HepG2 (cell line): ENCODE data around the gene CAPN12. TPM values are rescaled to one million over a fixed set of nuclear protein-coding genes. Genes with fewer than 3 reads are reported as not detected.
"Not testable (repeated sequence)": the region's sequence is repeated elsewhere in the genome, so short reads cannot be mapped to it uniquely, and the experiment has no call there.

Experiments
- ATAC-seq: fragments of 200-7000 bp; cut with Tn5 transposase; 3 replicates; pipeline ENCODE4 v1.9.1; 2020; ENCODE audit warnings: mild to moderate bottlenecking, moderate library complexity
- BruUV-seq: library from RNA; stranded (reverse); fragments of 400-500 nt; replicated peaks from 2 replicates; lab custom pipeline; 2021; lab: Mats Ljungman, UMichigan
- CTCF ChIA-PET: fragments of 300-600 bp; formaldehyde crosslinking; extraction: SDS; loops from one replicate; lab custom pipeline; 2021; ENCODE audit warnings: low total read pairs, inconsistent platforms, low intra/inter-chr PET ratio; lab: Yijun Ruan, JAX
- POLR2A ChIA-PET: fragments of 350-600 bp; sonication (Branson Sonifier 250); formaldehyde crosslinking; loops from one replicate; lab custom pipeline; 2020; ENCODE audit warnings: antibody characterized with exemption, inconsistent platforms; lab: Yijun Ruan, JAX
- DNase-seq: peaks from one replicate; pipeline ENCODE4 v3.0.0-alpha.2; 2015; ENCODE audit warnings: low spot score
- FAIRE-seq: peaks from 3 replicates; lab custom pipeline; 2011; peaks lifted over from hg19 to GRCh38; lab: Jason Lieb, UNC
- H2AFZ ChIP-seq: one replicate; pipeline ENCODE4 v1.6.1; 2011; ENCODE audit warnings: low read length, inconsistent platforms
- H3K27ac ChIP-seq: fragments of 300-600 bp; 3 replicates; pipeline ENCODE4 v1.8.0; 2011; ENCODE audit warnings: mixed run types, mild to moderate bottlenecking, mixed read lengths, low read length, inconsistent platforms; ENCODE audit not compliant: insufficient read depth; ENCODE audit errors: extremely low read length
- H3K27me3 ChIP-seq, 2 experiments: fragments of 200-600 bp in 1 of 2; 2 replicates in 1 of 2; 3 replicates in 1 of 2; pipeline versions ENCODE4 v1.6.0 to v1.8.0; 2011; ENCODE audit warnings: low read length in 2 of 2, mild to moderate bottlenecking in 2 of 2, moderate library complexity in 2 of 2, inconsistent platforms in 1 of 2; ENCODE audit not compliant: insufficient read depth in 2 of 2, control insufficient read depth in 1 of 2
- H3K36me3 ChIP-seq, 2 experiments: fragments of 200-600 bp in 1 of 2; replicated peaks in 1 of 2; 2 replicates in 1 of 2; 3 replicates in 1 of 2; pipeline versions ENCODE4 v1.5.1 to v1.8.0; 2011; ENCODE audit warnings: low read length in 2 of 2, inconsistent platforms in 1 of 2; ENCODE audit not compliant: insufficient read depth in 2 of 2, control insufficient read depth in 1 of 2
- H3K4me1 ChIP-seq: 2 replicates; pipeline ENCODE4 v1.5.1; 2012; ENCODE audit warnings: low read length, inconsistent platforms; ENCODE audit not compliant: insufficient read depth
- H3K4me2 ChIP-seq: 2 replicates; pipeline ENCODE4 v1.6.0; 2011; ENCODE audit warnings: low read depth, low read length, inconsistent platforms
- H3K4me3 ChIP-seq, 3 experiments: fragments of 200-600 bp in 1 of 3; sonication (generic), shearing (Covaris generic) in 1 of 3; replicated peaks in 1 of 3; 2 replicates each; pipeline ENCODE4 v1.5.1; 2011 to 2016; ENCODE audit warnings: low read length in 3 of 3, inconsistent platforms in 2 of 3, low read depth in 2 of 3, mild to moderate bottlenecking in 2 of 3, control low read depth in 1 of 3, mixed read lengths in 1 of 3; ENCODE audit not compliant: insufficient read depth in 1 of 3
- H3K79me2 ChIP-seq: one replicate; pipeline ENCODE4 v1.6.1; 2011; ENCODE audit warnings: low read length, inconsistent platforms; ENCODE audit not compliant: insufficient read depth
- H3K9ac ChIP-seq: 2 replicates; pipeline ENCODE4 v1.6.0; 2011; ENCODE audit warnings: mild to moderate bottlenecking, low read depth, low read length, inconsistent platforms; ENCODE audit not compliant: insufficient read depth
- H3K9me3 ChIP-seq: 2 replicates; pipeline ENCODE4 v1.5.1; 2012; ENCODE audit warnings: mild to moderate bottlenecking, low read length
- H4K20me1 ChIP-seq: 2 replicates; pipeline ENCODE4 v1.6.0; 2011; ENCODE audit warnings: inconsistent platforms, mild to moderate bottlenecking, low read length, moderate library complexity; ENCODE audit not compliant: insufficient read depth
- ZBTB38 ChIP-seq: sonication (generic); formaldehyde crosslinking; IDR thresholded peaks from 2 replicates; pipeline ENCODE4 v1.5.1; 2020; ENCODE audit warnings: mild to moderate bottlenecking, missing genetic modification reagents
- ZFX ChIP-seq: sonication (generic); formaldehyde crosslinking; IDR thresholded peaks from 2 replicates; pipeline ENCODE4 v1.4.0; 2020; ENCODE audit warnings: mild to moderate bottlenecking, low read depth, missing genetic modification reagents, moderate library complexity
- ZMYM3 ChIP-seq: sonication (generic); formaldehyde crosslinking; IDR thresholded peaks from 2 replicates; pipeline ENCODE4 v1.5.1; 2020; ENCODE audit warnings: mild to moderate bottlenecking, missing genetic modification reagents
- ZNF18 ChIP-seq: sonication (generic); formaldehyde crosslinking; IDR thresholded peaks from 2 replicates; pipeline ENCODE4 v1.8.0; 2022; ENCODE audit warnings: mild to moderate bottlenecking, missing genetic modification reagents; ENCODE audit not compliant: insufficient replicate concordance
- ZNF460 ChIP-seq: sonication (generic); formaldehyde crosslinking; IDR thresholded peaks from 2 replicates; pipeline ENCODE4 v1.5.1; 2020; ENCODE audit warnings: missing genetic modification reagents, mild to moderate bottlenecking, borderline replicate concordance
- ZNF687 ChIP-seq: sonication (generic); formaldehyde crosslinking; IDR thresholded peaks from 2 replicates; pipeline ENCODE4 v1.5.1; 2020; ENCODE audit warnings: mild to moderate bottlenecking, missing genetic modification reagents, moderate library complexity
- ZNF770 ChIP-seq: sonication (generic); formaldehyde crosslinking; IDR thresholded peaks from 2 replicates; pipeline ENCODE4 v1.5.0; 2020; ENCODE audit warnings: mild to moderate bottlenecking, missing genetic modification reagents
- WGBS: methylation state at CpG from one replicate; pipeline ENCODE4 v1.1.6; 2017; ENCODE audit warnings: low lambda C conversion rate; 5-methylcytosine and 5-hydroxymethylcytosine counted together
- in situ Hi-C: cut with HindIII; loops from 2 replicates; pipeline ENCODE4 v1.10.0; 2017; ENCODE audit warnings: low pct_unique_long_range_greater_than_20kb; ENCODE audit not compliant: extremely low pct_ligation_motif_present
- intact Hi-C: fragments of 100-400 bp; cut with micrococcal nuclease; formaldehyde crosslinking; loops from one replicate; pipeline ENCODE4 v1.10.0; 2022; ENCODE audit not compliant: unreplicated experiment
- polyA plus RNA-seq, 8 experiments: library from polyadenylated mRNA; depleted of rRNA in 3 of 8; stranded (reverse) in 7 of 8; unstranded in 1 of 8; fragments of >200 nt; fragmentation: Illumina TruSeq in 4 of 8; extraction: Trizol in 4 of 8; gene quantifications; 2 replicates each; pipeline versions ENCODE4 v1.2.1 to v1.2.3, GENCODE V29; 2011 to 2016; ENCODE audit warnings: low read depth in 4 of 8, missing spikeins in 1 of 8, mixed read lengths in 1 of 8; ENCODE audit not compliant: insufficient read depth in 1 of 8
- total RNA-seq, 5 experiments: library from RNA; depleted of rRNA; stranded (reverse); fragments of >200 nt; fragmentation: Illumina TruSeq; extraction: Trizol; gene quantifications; 2 replicates each; pipeline ENCODE4 v1.2.3, GENCODE V29; 2016; ENCODE audit warnings: low read depth in 1 of 5

CAPN12 gene
- total and polyA plus RNA-seq, 2 of the 13 experiments (the other 11 are each of a cell fraction or from before 2014, with no cell fraction given) = 1.6 to 13.6 TPM

GRCh38 chr19:38761884-38762389 lies 17.7 kb upstream of the CAPN12 start:
- ATAC-seq, in situ Hi-C loops, BruUV-seq, FAIRE-seq, H4K20me1 ChIP-seq, intact Hi-C loops, H2AFZ ChIP-seq, DNase-seq, H3K27me3 ChIP-seq, CTCF ChIA-PET, H3K9me3 ChIP-seq, H3K36me3 ChIP-seq: not testable (repeated sequence)
- POLR2A ChIA-PET = interaction anchor here (1.0 to 4.0 kb wide), 2 partner anchors 13 to 70 kb away, joined by 3 to 16 read pairs; partner anchors contain the start of gene ECH1
- Histone ChIP-seq H3K79me2 (peaks cover 15% of the 10 kb centered on the region), H3K4me1 (peaks cover 66% of the 10 kb centered on the region), H3K9ac (peak overlapping the region; percentile 64), H3K4me2 (peak overlapping the region; percentile 84)
- WGBS = 90% methylated on average over 9 of the region's 9 CpGs
- TF ChIP-seq ZFX (CRISPR knock-in tag) = peak; percentile 42
- peak; percentile 55 for TF ChIP-seq ZBTB38
- peak; percentile 45 for TF ChIP-seq ZNF687 (CRISPR knock-in tag)
- peak; percentile 71; the same call in 1 of the 2 replicates for TF ChIP-seq ZMYM3 (CRISPR knock-in tag)
- peak; percentile 93 for TF ChIP-seq ZNF770 (CRISPR knock-in tag)
- peak; percentile 77; the same call in 1 of the 2 replicates for TF ChIP-seq ZNF460 (CRISPR knock-in tag)
- TF ChIP-seq ZNF18 (CRISPR knock-in tag) = peak; percentile 49
- TF ChIP-seq, all 625 proteins: peak for 7; not testable (repeated sequence) for 618
- Histone ChIP-seq H3K27ac (peak overlapping the region; percentile 91), H3K4me3 (peak overlapping the region in 2 of 3 experiments; percentile 35 to 61; a peak in 3 of 6 replicates)
